Measurements from ENCODE around the gene PLCB1. TPM values are rescaled to one million over a fixed set of nuclear protein-coding genes. Genes with fewer than 3 reads are reported as not detected.
A peak's percentile ranks its signal among the peaks of the same experiment; 100 is the strongest.

Gene PLCB1
- total and polyA plus RNA-seq, 2 of the 4 experiments (the other 2 are of a cell fraction), result 5.6 to 16.1 TPM

GRCh38 chr20:8242066-8242465, 110.0 kb downstream of the PLCB1 start:
- in situ Hi-C loops (cut with MboI; ENCODE audit: low sequenced_read_pairs) (no loop called here), intact Hi-C loops (cut with micrococcal nuclease) (no loop called here), dilution Hi-C loops (cut with HindIII; ENCODE audit: low sequenced_read_pairs, unreplicated experiment) (no loop called here)
- H3K23ac ChIP-seq (ENCODE audit: low read depth, low read length), result 0 out of 2 replicates have a peak overlapping the region, but pooled peaks have one; percentile 14
- no peak overlapping the region for H3K18ac ChIP-seq (ENCODE audit: low read depth, low read length)
- H3K79me1 ChIP-seq (ENCODE audit: low read depth in 1 of 2, low read length in 2 of 2), result peaks cover 12 to 13% of the 10 kb centered on the region in 2 experiments; a peak in 3 of 4 replicates
- H2AK5ac ChIP-seq (ENCODE audit: low read depth, low read length), result no peak overlapping the region
- DNase-seq (peak; percentile 14), ATAC-seq (ENCODE audit: low read depth) (no peak)
- CTCF ChIA-PET, result interaction anchor here (0.5 to 0.6 kb wide), 2 partner anchors 17 to 221 kb away, joined by 3 read pairs; no protein-coding TSS in a partner anchor
- H3K9me1 ChIP-seq (ENCODE audit: insufficient read depth, low read length), result no peaks in the 10 kb centered on the region
- H2AK9ac ChIP-seq (replicated peaks; ENCODE audit: low read depth, low read length, poor library complexity), result no peak overlapping the region
- no peak overlapping the region for H3K27ac ChIP-seq (ENCODE audit: insufficient read depth, low read length)
- 0 out of 2 replicates have a peak overlapping the region, but pooled peaks have one; percentile 40 for H3K14ac ChIP-seq (replicated peaks; ENCODE audit: low read depth, low read length)
- H2AFZ ChIP-seq (replicated peaks; ENCODE audit: low read length, poor library complexity), result no peak overlapping the region
- no peaks in the 10 kb centered on the region for H3K9me3 ChIP-seq (ENCODE audit: control insufficient read depth, insufficient read depth, low read length)
- no TSS peak for BruUV-seq (replicated peaks)
- 0 out of 2 replicates have a peak, but pooled peaks cover 2% of the 10 kb centered on the region for H3K4me1 ChIP-seq (ENCODE audit: control insufficient read depth, insufficient read depth, low read length)
- no peak overlapping the region for H2BK15ac ChIP-seq (ENCODE audit: low read depth, low read length)
- POLR2A ChIA-PET (ENCODE audit: unreplicated experiment), result no interaction called here
- H4K20me1 ChIP-seq (ENCODE audit: insufficient read depth, low read length), result no peaks in the 10 kb centered on the region
- no peak overlapping the region for H3K9ac ChIP-seq (ENCODE audit: low read depth, low read length)
- no peak overlapping the region for H2BK120ac ChIP-seq (ENCODE audit: low read depth, low read length)
- H3K36me3 ChIP-seq (ENCODE audit: control insufficient read depth, insufficient read depth, low read length), result no peaks in the 10 kb centered on the region
- no peak overlapping the region for H3K56ac ChIP-seq (ENCODE audit: extremely low read depth, insufficient read depth, low read length)
- no peak overlapping the region for H4K5ac ChIP-seq (ENCODE audit: low read depth, low read length)
- no peak overlapping the region for H4K91ac ChIP-seq (ENCODE audit: insufficient read depth, low read depth, low read length)
- no peak overlapping the region for H2BK5ac ChIP-seq (ENCODE audit: low read depth, low read length, poor library complexity, severe bottlenecking)
- no peak overlapping the region for H4K8ac ChIP-seq (ENCODE audit: low read depth in 2 of 2, low read length in 2 of 2)
- H3K4me3 ChIP-seq (ENCODE audit: insufficient read depth, low read depth, low read length), result no peak overlapping the region
- no peak overlapping the region for H3K4me2 ChIP-seq (ENCODE audit: low read depth, low read length)
- TF ChIP-seq CEBPB (IDR thresholded peaks at IDR 0.05; ENCODE audit: low read depth, low read length) (no peak), NFE2L2 (IDR thresholded peaks at IDR 0.05; ENCODE audit: low read depth, low read length) (no peak), MAFK (IDR thresholded peaks at IDR 0.05; ENCODE audit: low read depth, low read length) (no peak), BHLHE40 (IDR thresholded peaks at IDR 0.05; ENCODE audit: low read depth, low read length) (no peak), MAZ (IDR thresholded peaks at IDR 0.05; ENCODE audit: borderline replicate concordance, low read depth, low read length) (no peak), FOS (IDR thresholded peaks at IDR 0.05; ENCODE audit: low read depth, low read length) (no peak), RAD21 (IDR thresholded peaks at IDR 0.05; ENCODE audit: low read length) (no peak), CHD1 (IDR thresholded peaks at IDR 0.05; ENCODE audit: low read depth, low read length) (no peak), MXI1 (IDR thresholded peaks at IDR 0.05; ENCODE audit: borderline replicate concordance, low read depth, low read length) (no peak), ELK1 (IDR thresholded peaks at IDR 0.05; ENCODE audit: borderline replicate concordance, low read depth, low read length) (no peak), SMC3 (IDR thresholded peaks at IDR 0.05; ENCODE audit: low read depth, low read length) (no peak), POLR2A (IDR thresholded peaks at IDR 0.05; ENCODE audit: low read depth, low read length) (no peak), RCOR1 (IDR thresholded peaks at IDR 0.05; ENCODE audit: insufficient replicate concordance, low read length) (no peak), USF2 (IDR thresholded peaks at IDR 0.05; ENCODE audit: low read depth, low read length) (no peak)
- TF ChIP-seq, protein P1, sequence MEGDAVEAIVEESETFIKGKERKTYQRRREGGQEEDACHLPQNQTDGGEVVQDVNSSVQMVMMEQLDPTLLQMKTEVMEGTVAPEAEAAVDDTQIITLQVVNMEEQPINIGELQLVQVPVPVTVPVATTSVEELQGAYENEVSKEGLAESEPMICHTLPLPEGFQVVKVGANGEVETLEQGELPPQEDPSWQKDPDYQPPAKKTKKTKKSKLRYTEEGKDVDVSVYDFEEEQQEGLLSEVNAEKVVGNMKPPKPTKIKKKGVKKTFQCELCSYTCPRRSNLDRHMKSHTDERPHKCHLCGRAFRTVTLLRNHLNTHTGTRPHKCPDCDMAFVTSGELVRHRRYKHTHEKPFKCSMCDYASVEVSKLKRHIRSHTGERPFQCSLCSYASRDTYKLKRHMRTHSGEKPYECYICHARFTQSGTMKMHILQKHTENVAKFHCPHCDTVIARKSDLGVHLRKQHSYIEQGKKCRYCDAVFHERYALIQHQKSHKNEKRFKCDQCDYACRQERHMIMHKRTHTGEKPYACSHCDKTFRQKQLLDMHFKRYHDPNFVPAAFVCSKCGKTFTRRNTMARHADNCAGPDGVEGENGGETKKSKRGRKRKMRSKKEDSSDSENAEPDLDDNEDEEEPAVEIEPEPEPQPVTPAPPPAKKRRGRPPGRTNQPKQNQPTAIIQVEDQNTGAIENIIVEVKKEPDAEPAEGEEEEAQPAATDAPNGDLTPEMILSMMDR (conservative IDR thresholded peaks at IDR 0.05; ENCODE audit: low read depth, low read length), result no peak
- no CpG with 5 or more reads among the region's 2 CpGs for WGBS, 2 experiments (ENCODE audit: extremely low coverage in 2 of 2, insufficient read length in 1 of 2)
- H2BK20ac ChIP-seq (ENCODE audit: low read depth, low read length), result no peak overlapping the region
- H3K27me3 ChIP-seq (ENCODE audit: control insufficient read depth, insufficient read depth, low read length), result no peaks in the 10 kb centered on the region
- H3K4ac ChIP-seq (ENCODE audit: low read depth, low read length), result no peak overlapping the region
